ENCODE measurements around the gene TNRC6B.
A peak's percentile ranks its signal among the peaks of the same experiment; 100 is the strongest.
"Not testable (repeated sequence)": the region's sequence is repeated elsewhere in the genome, so short reads cannot be mapped to it uniquely, and the experiment has no call there.

Gene TNRC6B

GRCh38 chr22:40213478-40213877 lies 35.8 kb downstream of the TNRC6B start:
- no peak for DNase-seq

- DNase-seq: no peak
Observed at GRCh38 chr22:40215266-40215665, 37.5 kb downstream of the TNRC6B start.

GRCh38 chr22:40216041-40216756 lies 38.5 kb downstream of the TNRC6B start:
- DNase-seq: no peak

- DNase-seq: no peak
Observed at GRCh38 chr22:40218152-40218551, 40.4 kb downstream of the TNRC6B start.

- DNase-seq: no peak
Observed at GRCh38 chr22:40218723-40219294, 41.1 kb downstream of the TNRC6B start.

GRCh38 chr22:40220316-40221054 lies 42.8 kb downstream of the TNRC6B start:
- no peak for DNase-seq

- DNase-seq: no peak
Observed at GRCh38 chr22:40221055-40221414, 43.3 kb downstream of the TNRC6B start.

- not testable (repeated sequence) for DNase-seq
Observed at GRCh38 chr22:40222979-40223378, 45.3 kb downstream of the TNRC6B start.

- DNase-seq: peak; percentile 47 to 58
Observed at GRCh38 chr22:40224702-40225101, 47.0 kb downstream of the TNRC6B start.

GRCh38 chr22:40226620-40227019 lies 48.9 kb downstream of the TNRC6B start:
- no peak for DNase-seq

GRCh38 chr22:40231618-40232313 lies 54.0 kb downstream of the TNRC6B start:
- no peak for DNase-seq

GRCh38 chr22:40232624-40233023 lies 54.9 kb downstream of the TNRC6B start:
- no peak for DNase-seq

GRCh38 chr22:40233886-40234285 lies 56.2 kb downstream of the TNRC6B start:
- DNase-seq: no peak

- DNase-seq: no peak
Observed at GRCh38 chr22:40234658-40235057, 56.9 kb downstream of the TNRC6B start.

- DNase-seq: no peak
Observed at GRCh38 chr22:40235308-40235707, 57.6 kb downstream of the TNRC6B start.

- DNase-seq: no peak
Observed at GRCh38 chr22:40236131-40236665, 58.5 kb downstream of the TNRC6B start.

GRCh38 chr22:40237241-40237640 lies 59.5 kb downstream of the TNRC6B start:
- DNase-seq: peak in 1 of 2 donors; percentile 32

GRCh38 chr22:40237788-40238424 lies 60.2 kb downstream of the TNRC6B start:
- no peak for DNase-seq

- DNase-seq: no peak
Observed at GRCh38 chr22:40238425-40239344, 61.0 kb downstream of the TNRC6B start.

GRCh38 chr22:40239345-40239683 lies 61.6 kb downstream of the TNRC6B start:
- DNase-seq: no peak

- DNase-seq: no peak
Observed at GRCh38 chr22:40240160-40240559, 62.4 kb downstream of the TNRC6B start.

GRCh38 chr22:40240686-40241085 lies 63.0 kb downstream of the TNRC6B start:
- DNase-seq: no peak

Data from stimulated activated CD4-positive, alpha-beta T cell treated with anti-CD3 and anti-CD28 coated beads, Interleukin-2, amount 100 ng/mL, for 24 hours (primary cell).